AG04450 (cell line): ENCODE data around the gene TNP1. TPM values are rescaled to one million over a fixed set of nuclear protein-coding genes. Genes with fewer than 3 reads are reported as not detected.

Source experiments
- CTCF ChIA-PET: fragments of 300-600, 350-600 bp; formaldehyde crosslinking; extraction: SDS; loops from one replicate; lab custom pipeline; 2022; ENCODE audit warnings: antibody characterized with exemption, inconsistent platforms; lab: Charles Lee
- POLR2A ChIA-PET: fragments of 350-600 bp; formaldehyde crosslinking; extraction: SDS; loops from one replicate; lab custom pipeline; 2021; ENCODE audit warnings: antibody characterized with exemption, inconsistent platforms; lab: Yijun Ruan, JAX
- DNase-seq: peaks from one replicate; pipeline ENCODE4 v3.0.0-alpha.2; 2011; ENCODE audit warnings: low read depth, low spot score
- H3K27ac ChIP-seq: one replicate; pipeline ENCODE4 v1.5.1; 2012; ENCODE audit warnings: low read depth, low read length, control low read depth
- H3K27me3 ChIP-seq: one replicate; pipeline ENCODE4 v1.6.0; 2012; ENCODE audit warnings: low read length; ENCODE audit not compliant: control insufficient read depth, insufficient read depth
- H3K4me3 ChIP-seq: 2 replicates; pipeline ENCODE4 v1.5.1; 2011; ENCODE audit warnings: mild to moderate bottlenecking, low read depth, low read length, control low read depth
- H3K9me3 ChIP-seq: 2 replicates; pipeline ENCODE4 v1.5.1; 2012; ENCODE audit warnings: low read length; ENCODE audit not compliant: control insufficient read depth, insufficient read depth
- CTCF ChIP-seq: IDR thresholded peaks from 2 replicates; pipeline ENCODE4 v1.5.1; 2011; ENCODE audit warnings: low read depth, low read length, control low read depth, inconsistent platforms
- polyA plus RNA-seq: library from polyadenylated mRNA; depleted of rRNA; stranded (reverse); fragments of >200 nt; gene quantifications from 2 replicates; pipeline ENCODE4 v1.2.3, GENCODE V29; 2011

TNP1 gene
- polyA plus RNA-seq, 1 experiment: not detected

- ChIA-PET POLR2A (no interaction called here), CTCF (no interaction called here)
- no peak for DNase-seq
- peaks cover 3% of the 10 kb centered on the region; the same call in 1 of the 2 replicates for H3K9me3 ChIP-seq
- H3K27me3 ChIP-seq: no peaks in the 10 kb centered on the region
- H3K27ac ChIP-seq: no peak overlapping the region
- H3K4me3 ChIP-seq: no peak overlapping the region
- no peak for TF ChIP-seq CTCF
Measured at GRCh38 chr2:216903470-216903869, 43.6 kb upstream of the TNP1 start.

- no peaks in the 10 kb centered on the region for H3K27me3 ChIP-seq
- POLR2A ChIA-PET: no interaction called here
- no peak for TF ChIP-seq CTCF
- DNase-seq: no peak
- H3K27ac ChIP-seq: no peak overlapping the region
- H3K4me3 ChIP-seq: no peak overlapping the region
- H3K9me3 ChIP-seq: peaks cover 3% of the 10 kb centered on the region; the same call in 1 of the 2 replicates
- CTCF ChIA-PET: no interaction called here
Measured at GRCh38 chr2:216901273-216901672, 41.4 kb upstream of the TNP1 start.

- Histone ChIP-seq H3K9me3 (peaks cover 3% of the 10 kb centered on the region; the same call in 1 of the 2 replicates), H3K27me3 (no peaks in the 10 kb centered on the region), H3K4me3 (no peak overlapping the region), H3K27ac (no peak overlapping the region)
- TF ChIP-seq CTCF: no peak
- ChIA-PET POLR2A (no interaction called here), CTCF (no interaction called here)
- DNase-seq: no peak
Measured at GRCh38 chr2:216900406-216900805, 40.5 kb upstream of the TNP1 start.

- no peak overlapping the region for H3K4me3 ChIP-seq
- DNase-seq: no peak
- 0 out of 2 replicates have a peak, but pooled peaks cover 3% of the 10 kb centered on the region for H3K9me3 ChIP-seq
- ChIA-PET CTCF (no interaction called here), POLR2A (interaction anchor here (0.7 kb wide), 1 partner anchor 175 kb away, joined by 3 read pairs; no protein-coding TSS in a partner anchor)
- TF ChIP-seq CTCF: no peak
- H3K27me3 ChIP-seq: no peaks in the 10 kb centered on the region
- H3K27ac ChIP-seq: no peak overlapping the region
Measured at GRCh38 chr2:216897561-216898203, 37.8 kb upstream of the TNP1 start.

- ChIA-PET CTCF (no interaction called here), POLR2A (no interaction called here)
- H3K27me3 ChIP-seq: peaks cover 2% of the 10 kb centered on the region
- H3K4me3 ChIP-seq: no peak overlapping the region
- peaks cover 3% of the 10 kb centered on the region for H3K9me3 ChIP-seq
- no peak for TF ChIP-seq CTCF
- DNase-seq: no peak
- H3K27ac ChIP-seq: no peak overlapping the region
Measured at GRCh38 chr2:216890138-216890537, 30.3 kb upstream of the TNP1 start.
